HUDEP-2 (cell line): ENCODE data around the gene EPHA6.
"Not testable (repeated sequence)": the region's sequence is repeated elsewhere in the genome, so short reads cannot be mapped to it uniquely, and the experiment has no call there.

Experiments
- DNase-seq, 76 experiments: peaks; one replicate each; lab custom pipeline; 2025; ENCODE audit not compliant: unreplicated experiment in 76 of 76; lab: John Stamatoyannopoulos, UW

The EPHA6 gene

DNA sequence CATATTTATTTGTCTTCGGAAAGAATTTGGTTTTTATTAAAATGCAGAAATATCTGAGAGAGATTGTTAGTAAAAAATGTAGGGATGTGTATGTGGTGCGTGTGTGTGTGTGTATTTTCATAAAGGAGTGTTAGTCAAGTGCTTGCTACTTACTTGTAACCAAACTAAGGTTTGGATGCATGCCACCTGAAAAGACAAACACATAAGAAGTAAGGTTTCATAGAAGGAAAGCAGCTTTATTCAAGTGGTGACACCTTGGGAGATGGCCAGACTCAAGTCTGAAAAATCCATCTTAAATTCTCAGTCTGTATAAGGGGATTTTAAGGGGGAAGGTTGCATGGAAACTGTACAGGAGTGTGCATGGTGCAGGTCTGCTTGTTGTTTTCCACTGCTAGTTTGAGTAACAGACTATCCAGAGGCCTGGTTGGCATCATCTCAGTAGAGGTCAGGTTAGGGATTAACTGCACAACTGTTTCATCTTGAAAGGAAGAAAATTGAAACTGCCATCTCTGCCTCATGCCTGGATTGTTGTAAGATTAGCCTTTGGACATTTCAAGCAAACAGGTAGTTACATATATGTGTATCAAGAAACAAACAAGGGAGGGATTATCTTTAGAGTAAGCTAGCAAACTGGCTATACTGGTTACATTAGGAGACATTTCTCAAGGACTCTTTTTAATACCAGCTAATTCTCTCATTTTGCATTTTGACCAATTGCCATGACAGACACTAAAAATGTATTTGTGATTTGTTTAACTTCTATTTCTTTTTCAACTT, 196.7 kb downstream of the EPHA6 start:
- DNase-seq, result no peak

DNA sequence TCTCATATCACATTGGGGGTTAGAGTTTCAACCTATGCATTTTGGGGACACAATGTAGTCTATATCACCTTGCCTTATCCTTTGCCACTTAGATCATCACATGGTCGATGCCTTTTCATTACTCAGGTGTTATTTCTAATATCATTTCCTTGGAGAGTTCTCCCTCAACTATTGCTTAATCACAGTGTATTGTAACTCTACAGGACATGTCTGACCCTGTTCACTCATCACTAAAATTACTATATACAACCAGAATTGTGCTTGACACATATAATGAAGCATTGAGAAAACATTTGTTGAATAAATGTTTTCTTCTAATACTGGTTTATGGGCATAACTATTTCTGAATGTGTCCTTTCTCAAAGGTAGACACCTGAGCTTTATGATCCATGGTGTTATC, 207.4 kb downstream of the EPHA6 start:
- DNase-seq, result no peak

DNA sequence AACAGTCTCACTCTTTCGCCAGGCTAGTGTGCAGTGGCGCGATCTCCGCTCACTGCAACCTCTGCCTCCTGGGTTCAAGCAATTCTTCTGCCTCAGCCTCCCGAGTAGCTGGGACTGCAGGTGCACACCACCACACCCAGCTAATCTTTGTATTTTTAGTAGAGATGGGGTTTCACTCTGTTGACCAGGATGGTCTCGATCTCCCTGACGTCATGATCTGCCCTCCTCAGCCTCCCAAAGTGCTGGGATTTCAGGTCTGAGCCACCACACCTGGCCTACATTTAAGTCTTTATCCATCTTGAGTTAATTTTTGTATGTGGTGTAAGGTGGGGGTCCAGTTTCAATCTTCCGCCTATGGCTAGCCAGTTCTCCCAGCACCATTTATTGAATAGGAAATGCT, 211.2 kb downstream of the EPHA6 start:
- DNase-seq, result not testable (repeated sequence)

DNA sequence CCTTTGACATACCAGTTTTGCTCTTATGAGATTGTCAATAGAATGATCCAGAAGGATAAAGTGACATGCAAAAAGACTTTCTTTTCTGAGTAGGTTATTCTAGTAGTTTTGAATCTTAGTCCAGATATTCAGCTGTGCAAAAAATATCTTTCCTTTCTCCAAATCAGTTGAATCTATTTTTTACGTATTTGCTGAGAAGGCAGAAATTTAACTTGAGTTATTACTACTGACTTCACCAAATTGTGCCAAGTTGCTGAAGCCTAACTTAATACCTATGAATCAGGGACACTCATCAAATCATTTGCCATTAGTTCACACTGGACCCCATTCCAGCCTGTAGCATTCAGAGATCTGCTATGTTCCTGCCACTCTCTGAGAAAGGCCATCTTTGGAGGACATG, 215.6 kb downstream of the EPHA6 start:
- DNase-seq, result no peak

DNA sequence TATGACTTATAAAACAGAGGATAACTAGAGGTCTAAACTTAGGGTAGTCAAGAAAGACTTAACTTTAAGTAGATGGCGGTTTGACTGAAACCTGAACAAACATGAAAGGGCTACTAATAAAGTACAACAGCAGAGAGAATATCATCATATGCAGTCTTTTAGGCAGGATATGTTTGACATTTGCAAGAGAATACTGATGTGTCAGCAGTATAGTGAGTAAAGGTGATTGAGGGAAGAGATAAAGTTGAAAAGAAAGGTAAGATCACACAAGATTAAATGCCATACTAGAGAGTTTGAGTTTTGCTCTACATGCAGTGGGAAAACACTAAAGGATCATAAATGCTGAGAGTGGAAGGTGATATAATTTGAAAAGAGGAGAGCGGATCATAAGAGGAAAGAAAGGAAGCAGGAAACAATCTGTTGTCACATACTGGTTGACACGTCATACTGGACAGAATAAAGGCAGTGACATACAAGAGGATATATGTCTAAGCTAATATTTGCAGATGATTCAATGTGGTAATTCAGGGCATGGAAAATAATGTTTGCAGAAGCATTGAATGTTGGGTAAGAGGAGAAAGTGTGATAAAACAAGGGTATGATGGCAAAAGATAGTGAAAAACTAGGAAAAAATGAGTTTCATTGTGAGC, 223.0 kb downstream of the EPHA6 start:
- no peak for DNase-seq

DNA sequence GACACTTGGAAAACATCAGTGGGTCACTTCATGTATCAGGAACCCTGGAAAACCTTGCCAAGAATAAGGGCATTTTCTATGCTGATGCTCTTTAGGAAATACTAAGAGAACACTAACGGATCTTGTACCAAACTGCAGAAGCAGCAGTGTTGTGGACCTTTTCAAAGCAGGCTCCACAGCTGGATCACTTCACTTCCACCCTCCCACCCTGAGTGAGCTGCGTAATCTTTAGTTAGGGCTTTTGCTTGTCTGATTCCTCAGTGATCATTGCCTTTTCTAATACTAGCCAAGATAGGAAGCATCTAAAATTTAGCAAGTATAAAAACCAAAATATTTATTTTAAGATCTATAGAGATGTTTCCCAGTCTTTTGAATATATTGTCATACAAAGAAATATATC, 229.0 kb downstream of the EPHA6 start:
- no peak for DNase-seq

DNA sequence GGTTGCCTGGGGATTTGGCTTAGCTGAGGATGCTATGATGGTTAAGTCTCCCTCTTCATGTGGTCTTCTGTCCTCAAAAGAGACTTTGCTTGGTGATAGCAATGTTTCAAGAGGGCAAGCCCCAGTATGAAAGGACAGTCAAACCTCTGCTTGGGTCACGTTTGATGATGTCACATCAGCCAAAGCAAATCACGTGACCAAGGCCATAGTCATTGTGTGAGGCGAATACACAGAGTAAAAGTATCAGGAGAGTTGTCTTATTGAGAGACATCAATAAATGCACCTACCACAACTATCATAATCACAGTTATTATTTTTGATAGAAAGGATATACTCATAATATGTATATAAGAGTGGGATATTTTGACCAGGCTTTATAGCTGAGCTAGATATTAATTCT, 243.0 kb downstream of the EPHA6 start:
- no peak for DNase-seq

DNA sequence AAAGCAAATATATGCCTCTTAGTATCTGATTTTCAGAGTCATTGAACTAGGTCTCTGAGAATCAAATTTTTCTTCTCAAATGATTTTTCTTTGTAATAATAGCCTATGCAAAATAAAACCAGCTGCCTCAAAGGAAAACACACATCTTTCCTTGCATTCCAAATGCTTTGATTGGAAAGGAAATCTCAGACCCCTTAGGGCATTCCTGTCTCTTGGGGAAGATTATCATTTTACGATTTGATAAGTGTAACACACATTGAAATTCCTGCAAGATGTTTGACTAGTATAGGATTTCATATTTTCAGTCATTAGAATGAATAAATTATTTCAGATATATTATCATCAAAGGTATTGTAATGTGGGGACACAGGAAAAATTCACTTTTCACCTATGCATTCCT, 244.8 kb downstream of the EPHA6 start:
- no peak for DNase-seq

DNA sequence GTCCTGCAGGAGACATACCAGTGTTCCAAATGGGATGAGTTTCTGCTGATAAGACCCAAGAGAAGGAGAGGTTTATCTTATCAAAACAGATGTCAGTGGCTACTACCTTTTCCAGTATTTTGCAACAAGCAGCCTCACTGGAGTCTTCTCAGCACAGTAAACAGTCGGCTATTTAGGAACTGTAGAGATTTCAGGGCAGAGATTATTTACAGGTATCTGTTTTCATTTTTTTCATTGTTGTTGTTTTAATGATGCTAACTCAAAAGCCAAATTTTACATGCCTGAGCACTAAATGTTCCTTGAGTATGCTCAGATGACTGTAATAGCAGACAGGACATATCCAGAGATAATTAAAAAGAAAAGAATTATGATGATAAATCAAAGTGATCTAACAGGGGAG, 252.1 kb downstream of the EPHA6 start:
- no peak for DNase-seq

DNA sequence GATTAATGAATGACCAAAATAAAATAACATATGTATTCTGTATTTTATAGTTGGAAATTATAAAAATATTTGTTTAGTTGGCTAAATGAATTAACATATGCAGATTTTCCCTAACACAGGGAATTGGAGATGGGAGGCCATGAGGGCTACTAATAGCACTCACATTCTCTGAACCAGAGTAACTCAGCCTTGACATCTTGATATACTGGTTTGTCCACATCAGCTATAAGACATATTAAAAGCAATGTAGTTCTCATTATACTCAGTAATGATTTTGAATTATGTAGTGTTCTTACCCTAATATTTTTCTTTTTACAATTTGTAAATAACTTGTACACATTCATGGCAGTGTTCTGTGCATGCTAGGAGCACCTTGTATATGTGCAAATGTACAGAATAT, 255.9 kb downstream of the EPHA6 start:
- DNase-seq, result no peak

DNA sequence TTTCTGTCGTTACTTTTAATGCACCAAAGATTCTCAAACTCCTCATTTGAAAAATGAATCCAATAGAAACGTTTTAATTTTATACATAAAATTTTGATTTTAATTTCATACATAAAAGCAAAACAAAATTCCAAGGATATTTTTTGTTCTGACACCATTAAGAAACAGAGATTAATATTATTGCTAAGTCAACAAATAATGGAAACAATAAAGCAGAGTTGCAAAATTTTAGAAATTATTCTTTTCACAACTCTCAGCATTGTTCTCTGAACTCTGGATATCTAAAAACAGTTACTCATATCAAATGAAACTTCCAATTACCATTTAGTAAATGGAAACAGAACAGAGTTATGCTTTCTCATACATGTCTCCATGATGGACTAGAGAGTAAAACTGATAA, 260.2 kb downstream of the EPHA6 start:
- no peak for DNase-seq

DNA sequence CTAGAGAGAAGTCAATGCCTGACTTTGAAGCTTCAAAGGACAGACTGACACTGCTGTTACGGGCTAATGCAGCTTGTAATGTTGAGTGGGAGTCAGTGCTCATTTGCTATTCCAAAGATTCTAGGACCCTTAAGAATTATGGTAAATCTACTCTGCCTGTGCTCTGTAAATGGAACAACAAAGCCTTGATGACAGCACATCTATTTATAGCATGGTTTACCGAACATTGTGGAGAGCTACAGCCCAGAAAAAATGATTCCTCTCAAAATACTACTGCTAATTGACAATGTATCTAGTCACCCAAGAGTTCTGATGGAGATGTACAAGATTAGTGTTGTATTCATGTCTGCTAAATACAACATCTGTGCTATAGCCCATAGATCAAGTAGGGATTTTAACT, 262.3 kb downstream of the EPHA6 start:
- no peak for DNase-seq

DNA sequence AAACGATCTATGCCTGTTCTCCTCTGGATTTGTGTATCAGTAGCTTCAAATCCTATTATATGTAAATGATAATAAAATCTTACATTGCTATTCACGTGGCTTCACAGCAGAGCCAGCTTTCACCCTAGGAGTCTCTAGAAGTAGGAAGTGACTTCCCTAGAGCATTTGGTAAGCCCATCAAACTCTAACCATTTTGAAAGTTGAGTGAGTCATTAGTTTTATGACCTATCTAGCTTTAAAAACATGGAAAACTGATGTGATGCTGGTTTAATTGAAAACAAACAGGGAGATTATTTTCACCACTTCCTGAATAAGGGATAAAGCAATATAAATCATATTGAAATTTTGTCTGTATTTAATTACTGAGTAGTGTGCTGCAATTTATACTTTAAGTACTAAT, 275.2 kb downstream of the EPHA6 start:
- DNase-seq, result no peak

DNA sequence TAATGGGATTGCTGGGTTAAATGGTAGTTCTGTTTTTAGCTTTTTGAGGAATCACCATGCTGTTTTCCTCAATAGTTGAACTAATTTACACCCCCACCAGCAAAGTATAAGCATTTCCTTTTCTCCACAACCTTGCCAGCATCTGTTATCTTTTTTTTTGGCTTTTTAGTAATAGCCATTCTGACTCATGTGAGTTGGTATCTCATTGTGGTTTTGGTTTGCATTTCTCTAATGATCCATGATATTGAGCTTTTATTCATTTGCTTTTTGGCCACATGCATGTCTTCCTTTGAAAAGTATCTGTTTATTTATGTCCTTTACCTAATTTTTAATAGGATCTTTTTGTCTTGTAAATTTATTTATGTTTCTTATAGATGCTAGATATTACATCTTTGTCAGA, 288.2 kb downstream of the EPHA6 start:
- DNase-seq, result no peak

DNA sequence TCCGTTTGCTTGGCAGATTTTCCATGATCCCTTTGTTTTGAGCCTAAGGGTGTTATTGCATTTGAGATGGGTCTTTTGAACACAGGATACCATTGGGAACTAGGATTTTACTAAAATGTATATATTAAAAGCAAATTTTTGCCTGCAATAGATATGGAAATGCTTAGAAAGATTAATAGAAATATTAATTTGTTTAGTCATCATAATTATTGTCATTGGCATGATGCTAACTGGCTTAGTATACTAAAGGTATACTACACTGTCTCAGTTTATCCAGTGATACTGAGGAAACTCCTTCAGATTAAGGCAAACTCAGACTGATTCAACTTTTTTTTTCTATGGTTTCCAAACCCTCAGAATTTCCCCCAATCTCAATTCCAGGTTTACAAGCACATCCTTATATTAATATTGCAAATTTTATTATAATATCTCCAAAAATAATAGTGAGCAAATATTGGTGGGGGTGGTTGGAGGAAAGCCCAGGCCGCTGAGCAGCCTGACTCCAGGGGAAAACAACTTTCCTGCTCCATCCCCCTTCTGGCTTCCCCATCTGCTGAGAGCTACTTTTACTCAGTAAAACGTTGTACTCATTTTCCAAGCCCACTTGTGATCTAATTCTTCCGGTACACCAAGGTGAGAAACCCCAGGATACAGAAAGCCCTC, 291.7 kb downstream of the EPHA6 start:
- no peak for DNase-seq

DNA sequence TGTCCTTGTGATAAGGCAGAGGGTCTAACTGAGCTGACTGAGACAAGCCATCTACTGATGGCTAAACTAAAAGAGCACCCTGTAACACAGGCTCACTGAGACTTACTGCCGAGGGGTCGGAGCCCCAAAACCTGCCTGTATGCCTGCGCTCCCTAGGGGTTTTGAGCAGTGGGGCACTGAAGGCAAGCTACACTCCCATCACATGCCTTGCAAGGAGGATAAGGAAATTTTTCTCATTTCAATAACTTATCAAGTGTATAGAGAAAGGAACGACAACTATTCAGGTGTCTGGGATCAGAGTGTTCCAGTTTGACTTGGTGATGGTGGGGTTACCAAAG, 292.2 kb downstream of the EPHA6 start:
- DNase-seq, result no peak

DNA sequence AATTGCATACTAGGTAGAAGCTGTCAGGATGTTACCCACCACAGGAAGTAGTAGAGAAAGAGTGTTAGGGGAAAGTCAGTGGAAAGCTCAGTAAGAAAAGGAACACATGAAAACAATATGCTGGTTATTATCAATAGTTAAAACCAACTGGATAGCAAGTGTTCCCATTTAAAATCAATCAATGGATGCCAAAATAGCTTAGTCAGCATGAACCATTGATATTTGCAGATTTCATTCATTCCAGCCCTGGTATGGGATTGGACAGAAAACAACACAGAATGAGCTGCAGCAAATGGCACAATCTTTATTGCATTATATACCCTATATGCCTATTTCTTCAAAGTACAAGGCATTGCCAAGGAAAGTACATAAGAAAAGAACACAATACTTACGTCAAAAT, 293.7 kb downstream of the EPHA6 start:
- no peak for DNase-seq

DNA sequence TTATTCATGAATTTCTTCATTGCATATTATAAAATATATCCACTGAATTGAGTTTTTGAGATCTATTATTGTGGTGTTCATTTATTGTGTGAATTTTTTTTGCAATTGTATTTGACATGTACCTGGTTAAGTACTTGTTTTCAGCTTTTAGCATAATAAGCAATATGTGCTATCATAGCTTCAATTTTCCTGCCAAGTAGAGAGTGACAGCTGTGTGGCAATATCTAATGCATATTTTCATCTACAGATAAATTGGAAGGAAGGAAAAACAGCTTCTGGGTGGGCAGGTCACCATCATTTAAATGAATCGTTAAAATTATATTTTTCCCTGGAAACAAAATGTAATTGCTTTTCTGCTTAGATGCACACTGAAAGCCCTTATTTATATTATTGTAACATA, 296.9 kb downstream of the EPHA6 start:
- no peak for DNase-seq

DNA sequence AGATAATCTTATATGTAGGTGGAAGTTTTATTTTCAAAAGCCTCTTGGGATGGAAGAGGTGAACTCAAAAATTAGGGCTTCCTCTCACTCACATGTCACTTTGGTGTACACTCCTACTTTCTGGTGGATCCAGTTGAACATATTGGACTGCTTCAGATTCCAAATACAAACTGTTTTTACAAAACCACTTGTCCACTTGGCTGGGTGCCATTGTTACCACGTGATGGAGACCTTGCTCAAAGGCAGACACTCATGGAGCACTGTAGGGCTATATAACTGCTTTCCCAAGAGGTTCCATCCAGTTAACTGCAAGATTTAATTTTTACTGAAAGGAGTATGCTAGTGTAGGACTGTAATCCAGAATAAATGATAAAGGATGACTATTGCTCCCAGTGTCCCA, 307.0 kb downstream of the EPHA6 start:
- DNase-seq, result no peak

DNA sequence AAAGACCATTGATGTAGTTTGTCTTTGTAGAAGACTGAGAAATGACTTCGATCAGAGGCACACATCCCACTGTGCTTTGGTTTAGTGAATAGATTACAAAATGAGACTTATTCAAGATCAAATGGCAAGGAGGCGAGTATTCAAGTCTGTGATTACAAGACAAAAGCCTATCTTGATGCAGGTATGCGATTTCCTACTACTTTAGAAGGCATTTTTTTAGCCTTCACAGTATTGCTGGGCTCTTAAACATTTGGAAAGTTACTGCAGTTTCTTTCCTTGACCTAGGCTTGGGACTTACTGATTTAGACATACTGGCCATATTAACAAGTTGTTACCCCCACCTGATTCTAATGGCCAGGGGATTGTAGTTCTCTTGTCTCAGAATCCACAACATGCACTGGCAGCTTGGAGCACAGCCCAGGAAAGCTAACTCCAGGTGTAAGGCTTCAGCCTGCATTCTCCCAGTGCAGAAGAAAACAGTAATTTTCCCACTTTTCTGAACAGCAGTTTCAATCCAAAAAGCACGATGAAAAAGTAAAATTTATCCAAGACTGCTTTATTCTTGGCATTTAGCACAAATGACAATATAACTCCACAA, 311.6 kb downstream of the EPHA6 start:
- no peak for DNase-seq

DNA sequence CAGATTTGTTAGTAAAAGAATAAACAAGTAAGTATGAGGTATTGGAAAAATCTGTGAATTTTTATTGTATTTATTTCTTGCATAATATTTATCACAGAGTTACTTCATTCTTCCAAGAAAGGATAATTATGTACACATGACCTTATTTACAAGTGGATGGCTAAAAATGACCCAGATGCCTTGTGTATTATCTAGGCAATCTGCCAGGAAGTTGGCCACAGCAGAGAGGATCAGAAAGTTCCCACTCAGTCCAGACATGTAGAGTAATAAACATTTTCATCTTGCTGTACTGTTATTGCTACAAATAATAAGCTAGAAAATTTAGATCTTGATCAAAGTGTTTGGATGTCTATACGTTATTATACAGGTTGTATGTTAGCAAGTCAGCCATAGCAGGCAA, 317.1 kb downstream of the EPHA6 start:
- DNase-seq, result no peak
